Ovary (tissue), 9 donors: ENCODE measurements around the gene CDH24. TPM values are rescaled to one million over a fixed set of nuclear protein-coding genes. Genes with fewer than 3 reads are reported as not detected.

ENCODE experiments used
- DNase-seq, 5 donors: peaks; one replicate each; pipeline ENCODE4 v3.0.0-alpha.2; 2019 to 2020
- H3K27ac ChIP-seq, 2 donors: fragments of 200-600 bp; one replicate each; pipeline versions ENCODE4 v1.5.1 to v1.8.0; 2019 to 2022
- H3K27me3 ChIP-seq: fragments of 200-600 bp; one replicate; pipeline ENCODE4 v1.8.0; 2022
- H3K36me3 ChIP-seq: fragments of 200-600 bp; sonication (generic); one replicate; pipeline ENCODE4 v1.5.1; 2019
- H3K4me1 ChIP-seq: one replicate; pipeline ENCODE4 v1.8.1; 2013; ENCODE audit warnings: mild to moderate bottlenecking, moderate library complexity; ENCODE audit not compliant: insufficient read depth
- H3K4me3 ChIP-seq: fragments of 200-600 bp; sonication (generic); one replicate; pipeline ENCODE4 v1.5.1; 2017
- H3K9me3 ChIP-seq, 2 donors: fragments of 200-600 bp in 1 of 2; sonication (generic) in 1 of 2; one replicate each; pipeline versions ENCODE4 v1.5.1 to v1.8.1; 2013 to 2019; ENCODE audit warnings: mild to moderate bottlenecking in 1 of 2, moderate library complexity in 1 of 2
- CTCF ChIP-seq, 3 donors: fragments of 450-650 bp in 2 of 3; fragments of 200-600 bp in 1 of 3; IDR thresholded peaks; one replicate each; pipeline versions ENCODE4 v1.5.1 to v1.8.0; 2016 to 2022; ENCODE audit warnings: antibody characterized with exemption in 3 of 3, mild to moderate bottlenecking in 1 of 3
- EP300 ChIP-seq: sonication (generic); formaldehyde crosslinking; IDR thresholded peaks from one replicate; pipeline ENCODE4 v1.6.1; 2017; ENCODE audit warnings: antibody characterized with exemption
- POLR2A ChIP-seq: fragments of 450-650 bp; IDR thresholded peaks from one replicate; pipeline ENCODE4 v1.6.1; 2017; ENCODE audit warnings: antibody characterized with exemption, mild to moderate bottlenecking, moderate library complexity
- WGBS, 3 donors: extraction: QIAGEN DNeasy Blood & Tissue Kit in 1 of 3; methylation state at CpG; one replicate each; pipeline versions ENCODE4 v1.1.5 to v1.1.7; 2013 to 2017; 5-methylcytosine and 5-hydroxymethylcytosine counted together
- intact Hi-C, 4 donors: fragments of 100-400 bp; cut with DNase I; formaldehyde crosslinking; loops; one replicate each; pipeline versions ENCODE4 v1.11.0 to v1.15.1; 2022 to 2023
- polyA plus RNA-seq, 2 donors: library from polyadenylated mRNA; stranded (reverse); fragments of 200-250 nt in 1 of 2; fragments of 350-450 nt in 1 of 2; fragmentation: Illumina TruSeq in 1 of 2; extraction: RNeasy Lipid Tissue Mini Kit (QIAGEN cat#74804) in 1 of 2; gene quantifications; one replicate each; pipeline ENCODE4 v1.2.3, GENCODE V29; 2013 to 2014
- total RNA-seq, 7 donors: library from RNA; depleted of rRNA in 2 of 7; stranded (reverse); fragments of >200 nt in 2 of 7; fragmentation: NEBNext Ultra II Directional in 3 of 7; extraction: Animal tissue kit (Norgen Biotek cat#: 25700) in 3 of 7; gene quantifications; one replicate each; pipeline versions ENCODE4 v1.1.0 to v1.2.4, GENCODE V29; 2016 to 2023
- donor health status: DM: no; HTN: no; CAD: no; lungs with moderate emphysema.
- donor health status: DM: no; HTN: no; CAD: no.
- donor health status: Bipolar disorder and iron deficiency.
- donor health status: DM: yes; HTN: yes; CAD: no.
- donor health status: DM: no; HTN: no; CAD: no.
- donor health status: DM: yes; HTN: yes; CAD: no.

The CDH24 gene
- total and polyA plus RNA-seq, 9 donors: 1.0 to 6.6 (median 2.3) TPM

- Histone ChIP-seq H3K27ac (no peak overlapping the region), H3K27me3 (no peaks in the 10 kb centered on the region), H3K4me1 (no peaks in the 10 kb centered on the region), H3K4me3 (no peak overlapping the region), H3K9me3 (no peaks in the 10 kb centered on the region), H3K36me3 (no peaks in the 10 kb centered on the region)
- TF ChIP-seq EP300 (no peak), CTCF (IDR thresholded peaks at IDR 0.05) (no peak), POLR2A (no peak)
- 48 to 56% (median 52%) methylated on average over 7 of the region's 7 CpGs for WGBS, 3 donors
- intact Hi-C loops: no loop called here
- DNase-seq: no peak
These were observed 35.4 kb downstream of the CDH24 start for GRCh38 chr14:23021889-23022442.

GRCh38 chr14:23021434-23021833, 35.9 kb downstream of the CDH24 start:
- DNase-seq: no peak
- Histone ChIP-seq H3K36me3 (no peaks in the 10 kb centered on the region), H3K9me3 (no peaks in the 10 kb centered on the region), H3K4me3 (no peak overlapping the region), H3K4me1 (no peaks in the 10 kb centered on the region), H3K27me3 (no peaks in the 10 kb centered on the region), H3K27ac (no peak overlapping the region)
- intact Hi-C loops: no loop called here
- no peak for TF ChIP-seq EP300
- TF ChIP-seq CTCF (IDR thresholded peaks at IDR 0.05): no peak
- TF ChIP-seq POLR2A: no peak
- WGBS, 3 donors: 71 to 75% (median 74%) methylated on average over 9 of the region's 9 CpGs

GRCh38 chr14:23020143-23021128, 36.9 kb downstream of the CDH24 start:
- Histone ChIP-seq H3K4me1 (no peaks in the 10 kb centered on the region), H3K9me3 (no peaks in the 10 kb centered on the region), H3K27ac (no peak overlapping the region), H3K36me3 (no peaks in the 10 kb centered on the region), H3K27me3 (no peaks in the 10 kb centered on the region), H3K4me3 (no peak overlapping the region)
- intact Hi-C loops: no loop called here
- TF ChIP-seq EP300 (no peak), POLR2A (no peak), CTCF (IDR thresholded peaks at IDR 0.05) (no peak)
- DNase-seq: no peak
- 88 to 93% (median 91%) methylated on average over 7 of the region's 7 CpGs for WGBS, 3 donors

GRCh38 chr14:23018107-23018506, 39.2 kb downstream of the CDH24 start:
- H3K4me3 ChIP-seq: no peak overlapping the region

More at GRCh38 chr14:23018107-23018506, 39.2 kb downstream of the CDH24 start:
- Histone ChIP-seq H3K27me3 (no peaks in the 10 kb centered on the region), H3K36me3 (no peaks in the 10 kb centered on the region), H3K27ac (no peak overlapping the region), H3K4me1 (no peaks in the 10 kb centered on the region), H3K9me3 (no peaks in the 10 kb centered on the region)
- DNase-seq: no peak
- intact Hi-C loops: no loop called here
- no peak for TF ChIP-seq EP300
- no peak for TF ChIP-seq CTCF (IDR thresholded peaks at IDR 0.05)
- TF ChIP-seq POLR2A: no peak
